HG02763 (cell line): ENCODE results near the gene FITM1.

Experiments
- ATAC-seq: cut with Tn5 transposase; IDR thresholded peaks from one replicate; pipeline ENCODE4 v1.9.1; 2021; ENCODE audit warnings: mild to moderate bottlenecking, moderate library complexity; ENCODE audit not compliant: unreplicated experiment

Gene FITM1

DNA sequence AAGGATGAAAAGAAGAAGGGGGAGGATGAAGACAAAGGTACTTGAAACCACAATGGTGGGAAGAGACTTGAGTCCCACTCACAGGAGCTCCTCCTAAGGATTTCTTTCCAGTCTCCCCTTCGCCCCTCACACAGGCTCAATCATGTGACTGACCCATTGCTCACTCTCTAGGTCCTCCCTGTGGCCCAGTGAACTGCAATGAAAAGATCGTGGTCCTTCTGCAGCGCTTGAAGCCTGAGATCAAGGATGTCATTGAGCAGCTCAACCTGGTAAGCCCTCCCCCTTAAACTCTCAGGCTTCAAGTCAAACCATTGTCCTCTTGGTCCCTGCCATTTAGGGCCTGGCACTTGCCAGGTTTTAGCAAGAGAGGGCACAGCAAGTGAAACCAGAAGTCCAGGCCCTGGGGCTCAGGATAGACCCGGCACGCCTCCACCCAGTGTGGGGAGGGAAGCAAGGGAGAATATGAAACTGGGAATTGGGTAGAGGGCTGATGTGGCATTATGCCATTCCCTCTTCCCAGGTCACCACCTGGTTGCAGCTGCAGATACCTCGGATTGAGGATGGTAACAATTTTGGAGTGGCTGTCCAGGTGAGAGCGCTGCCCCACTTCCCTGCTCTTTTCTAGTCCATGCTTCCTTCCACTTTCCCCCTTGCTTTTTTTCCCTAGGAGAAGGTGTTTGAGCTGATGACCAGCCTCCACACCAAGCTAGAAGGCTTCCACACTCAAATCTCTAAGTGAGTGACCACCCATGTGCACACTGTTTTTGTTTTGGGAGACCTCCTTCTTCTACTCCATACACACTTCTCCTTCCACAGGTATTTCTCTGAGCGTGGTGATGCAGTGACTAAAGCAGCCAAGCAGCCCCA is 7.3 kb downstream of the FITM1 start:
- no peak for ATAC-seq

DNA sequence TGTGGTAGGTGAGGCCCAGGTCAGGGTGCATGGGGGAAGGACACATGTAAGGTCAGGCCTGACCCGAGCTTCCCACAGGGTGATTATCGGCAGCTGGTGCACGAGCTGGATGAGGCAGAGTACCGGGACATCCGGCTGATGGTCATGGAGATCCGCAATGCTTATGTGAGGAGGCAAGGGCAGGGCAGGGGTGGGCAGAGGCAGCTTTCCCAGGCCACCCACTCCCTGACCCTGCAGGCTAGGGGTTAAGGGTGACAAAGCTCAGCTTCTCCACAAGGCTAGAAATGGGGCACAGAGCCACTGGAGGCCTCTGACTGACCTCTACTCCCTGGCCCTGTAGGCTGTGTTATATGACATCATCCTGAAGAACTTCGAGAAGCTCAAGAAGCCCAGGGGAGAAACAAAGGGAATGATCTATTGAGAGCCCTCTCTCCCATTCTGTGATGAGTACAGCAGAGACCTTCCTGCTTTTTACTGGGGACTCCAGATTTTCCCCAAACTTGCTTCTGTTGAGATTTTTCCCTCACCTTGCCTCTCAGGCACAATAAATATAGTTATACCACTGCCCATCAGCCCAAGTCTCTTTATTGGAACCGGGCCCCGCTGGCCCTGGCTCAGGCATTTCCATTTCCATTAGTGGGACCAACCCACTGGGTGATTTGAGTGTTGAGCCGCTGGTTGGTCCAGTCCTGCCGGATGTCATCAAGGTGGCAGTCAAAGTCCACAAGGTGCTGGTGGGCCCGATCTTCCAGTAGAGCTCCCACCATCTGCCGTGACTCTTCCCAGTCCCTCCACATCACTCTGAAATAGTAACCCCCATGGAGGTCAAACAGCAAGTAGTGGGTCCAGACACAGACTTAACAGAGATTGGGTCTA is 8.2 kb downstream of the FITM1 start:
- no peak for ATAC-seq

DNA sequence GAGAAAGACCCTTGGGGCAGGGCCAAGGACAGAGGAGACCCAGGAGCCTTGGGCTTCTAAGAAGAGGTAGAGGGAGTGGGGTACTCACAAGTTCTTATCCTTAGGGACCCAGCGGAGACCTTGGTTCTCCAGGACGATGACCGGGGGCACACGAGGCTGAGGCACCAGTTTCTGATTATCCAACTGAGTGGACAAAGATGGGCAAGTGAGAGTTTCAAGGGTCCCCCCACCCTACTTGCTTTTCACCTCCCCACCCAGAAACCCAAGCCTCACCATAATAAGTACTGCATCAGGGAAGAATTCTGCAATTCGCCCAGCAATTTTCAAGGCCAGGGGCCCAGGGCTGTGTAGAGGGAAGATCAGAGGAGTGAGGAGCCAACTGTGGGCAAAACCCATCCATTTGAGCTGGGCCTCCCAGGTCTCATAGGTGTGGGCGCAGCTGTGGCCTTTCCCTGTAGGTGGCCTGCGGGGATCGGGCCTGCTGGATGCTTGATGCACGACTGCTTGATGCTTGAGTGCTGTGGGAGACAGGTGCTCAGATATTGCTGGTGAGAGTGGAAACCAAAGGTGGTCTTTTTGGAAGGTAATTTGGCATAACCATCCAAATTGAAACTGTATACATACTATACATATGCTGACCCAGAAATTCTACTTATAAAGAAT is 8.9 kb downstream of the FITM1 start:
- no peak for ATAC-seq

- peak; percentile 83 for ATAC-seq
Observed at GRCh38 chr14:24141097-24141880, 10.8 kb downstream of the FITM1 start, which contains the start of gene EMC9. Gene EMC9, minus strand, starts transcription at chr14:24141591. Its CDS starts 287 bp downstream, at chr14:24141304.

DNA sequence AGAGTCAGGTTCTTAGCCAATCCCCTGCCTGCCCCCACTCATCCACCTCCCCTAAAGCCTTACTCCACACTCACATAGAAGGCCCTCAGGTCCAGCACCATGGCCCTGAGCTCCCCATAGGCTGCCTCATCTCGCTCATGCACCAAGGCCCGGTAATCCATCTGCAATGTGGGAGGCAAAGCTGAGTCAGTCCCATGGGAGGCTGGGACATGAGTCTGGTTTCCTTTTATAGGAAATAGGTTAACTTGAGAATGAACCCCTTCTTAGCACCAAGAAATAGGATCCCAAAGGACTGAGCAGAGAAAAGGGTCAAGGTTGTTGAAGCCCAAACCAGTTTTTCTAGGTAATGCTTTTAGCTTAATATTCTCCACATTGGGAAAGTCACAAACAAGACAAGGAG is 13.1 kb downstream of the FITM1 start:
- no peak for ATAC-seq

GRCh38 chr14:24144451-24144850 is 14.0 kb downstream of the FITM1 start:
- no peak for ATAC-seq

DNA sequence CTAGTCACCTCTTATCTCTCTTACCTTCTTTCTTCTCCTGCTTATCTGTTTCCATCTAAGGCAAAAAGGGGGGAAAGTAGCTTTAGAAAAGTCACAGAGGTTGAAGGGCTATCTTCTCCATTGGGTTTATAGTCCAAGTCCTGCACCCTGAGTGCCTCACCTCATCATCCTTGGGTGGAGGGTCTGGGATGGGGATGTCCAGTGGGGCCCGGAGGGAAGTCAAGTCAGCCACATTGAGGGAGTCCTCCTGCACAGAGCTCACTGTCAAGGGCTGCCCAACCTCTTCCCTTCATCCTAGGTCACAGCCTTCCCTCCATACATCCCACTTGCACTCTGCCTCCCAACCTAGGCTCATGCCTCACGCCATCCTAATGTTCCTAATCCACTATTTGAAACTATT is 14.8 kb downstream of the FITM1 start:
- ATAC-seq = no peak

DNA sequence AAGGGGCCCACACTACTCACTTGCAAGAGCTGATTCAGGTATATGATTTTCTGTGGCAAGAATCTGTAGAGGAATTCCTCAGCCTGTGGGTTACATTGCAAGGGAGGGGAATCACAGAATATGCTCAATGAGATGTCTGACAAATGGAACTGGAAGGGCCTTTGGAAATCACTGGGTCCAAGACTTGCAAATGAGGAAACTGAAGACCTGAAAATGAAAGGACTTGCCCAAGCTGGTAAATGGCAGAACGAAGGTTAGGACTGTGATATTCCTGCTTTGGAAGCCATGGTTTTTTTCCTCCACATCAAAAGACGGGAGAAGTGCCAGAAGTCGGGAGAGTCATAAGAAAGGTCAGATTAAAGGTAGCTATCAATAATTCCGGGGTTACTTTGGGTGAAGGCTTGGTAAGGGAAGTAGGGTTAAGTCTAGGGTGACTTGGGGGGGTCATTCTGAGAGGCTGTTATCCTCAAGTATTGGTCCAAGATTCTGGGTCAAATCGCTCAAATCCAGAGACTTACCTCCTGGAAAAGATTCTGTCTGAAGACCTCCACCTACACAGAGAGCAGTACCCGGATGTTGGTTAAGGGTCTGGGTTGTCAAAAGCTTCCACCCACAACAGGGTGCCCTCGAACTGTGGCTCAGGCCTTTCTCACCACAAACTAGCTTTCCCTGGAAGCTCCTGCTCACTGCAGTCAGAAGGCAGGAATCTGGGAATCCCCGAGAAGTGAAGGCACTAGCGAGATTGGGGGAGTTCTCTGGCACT is 15.4 kb downstream of the FITM1 start:
- no peak for ATAC-seq

GRCh38 chr14:24146453-24146977 is 16.1 kb downstream of the FITM1 start, which contains the start of gene PSME2:
Gene PSME2, minus strand, starts transcription at chr14:24146610. Its CDS starts 29 bp downstream, at chr14:24146581.
- ATAC-seq = peak; percentile 62

DNA sequence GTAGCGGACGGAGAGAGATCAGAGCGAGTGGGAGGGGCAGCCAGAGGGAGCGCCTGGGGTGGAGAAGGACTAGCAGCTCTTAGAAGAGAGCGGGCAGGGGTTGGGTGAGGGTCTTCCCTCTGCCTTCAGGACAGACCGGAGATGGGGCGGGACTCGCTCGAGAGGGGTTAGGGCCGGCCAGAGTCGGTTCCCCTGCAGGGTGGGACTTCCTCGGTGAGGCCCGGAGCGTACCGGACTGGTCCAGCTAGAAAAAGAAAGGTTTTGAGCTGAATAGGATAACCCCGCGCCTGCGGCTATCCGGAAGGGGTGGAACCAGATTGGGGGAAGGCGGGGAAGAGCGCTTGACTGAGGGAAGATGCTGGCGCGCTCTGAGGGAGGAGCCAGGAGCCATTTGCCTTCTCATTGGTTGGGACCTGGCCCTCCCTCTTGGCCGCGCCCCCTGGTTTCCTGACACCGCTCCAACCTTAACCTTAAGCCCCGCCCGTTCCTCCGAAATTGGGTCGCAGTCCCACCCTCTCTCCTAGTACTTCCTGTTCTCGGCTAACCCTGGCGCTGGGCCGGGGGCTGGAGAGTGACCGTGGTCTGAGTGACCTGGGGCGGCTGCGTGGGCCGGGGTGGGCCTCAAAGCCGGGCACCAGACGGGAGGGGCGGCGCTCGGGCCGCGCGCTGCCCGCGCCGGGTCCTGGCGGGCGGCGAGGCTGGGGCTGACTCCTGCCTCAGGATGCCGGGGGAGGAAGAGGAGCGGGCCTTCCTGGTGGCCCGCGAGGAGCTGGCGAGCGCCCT is 16.7 kb downstream of the FITM1 start, which contains the start of gene RNF31:
RNF31 (plus strand) TSS at position 521 of the 783 bp plus-strand sequence; CDS start at position 722, 201 bp downstream.
- peak; percentile 78 for ATAC-seq

DNA sequence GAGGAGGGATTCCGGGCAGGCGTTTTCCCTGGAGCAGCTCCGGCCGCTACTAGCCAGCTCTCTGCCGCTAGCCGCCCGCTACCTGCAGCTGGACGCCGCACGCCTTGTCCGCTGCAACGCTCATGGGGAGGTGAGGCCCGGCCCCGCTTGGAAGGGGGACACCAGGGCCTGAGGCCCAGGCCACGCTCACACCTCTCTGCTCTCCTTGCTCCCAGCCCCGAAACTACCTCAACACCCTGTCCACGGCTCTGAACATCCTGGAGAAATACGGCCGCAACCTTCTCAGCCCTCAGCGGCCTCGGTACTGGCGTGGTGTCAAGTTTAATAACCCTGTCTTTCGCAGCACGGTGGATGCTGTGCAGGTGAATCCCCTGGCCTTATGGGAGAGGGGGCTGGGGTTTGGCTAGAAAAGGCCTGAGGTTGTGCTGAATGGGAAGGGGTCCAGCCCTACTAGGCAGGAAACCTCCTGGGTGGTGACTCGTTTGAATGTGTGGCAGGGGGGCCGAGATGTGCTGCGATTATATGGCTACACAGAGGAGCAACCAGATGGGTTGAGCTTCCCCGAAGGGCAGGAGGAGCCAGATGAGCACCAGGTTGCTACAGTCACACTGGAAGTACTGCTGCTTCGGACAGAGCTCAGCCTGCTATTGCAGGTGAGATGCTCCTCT is 17.4 kb downstream of the FITM1 start:
- no peak for ATAC-seq

GRCh38 chr14:24149302-24149969 is 19.0 kb downstream of the FITM1 start:
- ATAC-seq = no peak

GRCh38 chr14:24150061-24150460 is 19.6 kb downstream of the FITM1 start:
- no peak for ATAC-seq

- no peak for ATAC-seq
Observed at GRCh38 chr14:24150567-24150966, 20.1 kb downstream of the FITM1 start.

- ATAC-seq = no peak
Observed at GRCh38 chr14:24150993-24151392, 20.5 kb downstream of the FITM1 start.

GRCh38 chr14:24151404-24152080 is 21.1 kb downstream of the FITM1 start:
- ATAC-seq = no peak

DNA sequence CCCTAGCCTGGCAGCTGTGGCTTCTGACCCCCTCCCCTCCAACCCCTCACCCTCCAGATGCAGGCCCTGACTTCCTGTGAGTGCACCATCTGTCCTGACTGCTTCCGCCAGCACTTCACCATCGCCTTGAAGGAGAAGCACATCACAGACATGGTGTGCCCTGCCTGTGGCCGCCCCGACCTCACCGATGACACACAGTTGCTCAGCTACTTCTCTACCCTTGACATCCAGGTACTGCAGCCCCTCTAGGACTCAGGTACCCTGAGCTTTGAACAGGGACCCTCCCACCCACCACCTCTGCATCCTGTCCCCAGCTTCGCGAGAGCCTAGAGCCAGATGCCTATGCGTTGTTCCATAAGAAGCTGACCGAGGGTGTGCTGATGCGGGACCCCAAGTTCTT is 24.6 kb downstream of the FITM1 start:
- ATAC-seq = no peak
